Muscle of leg (tissue), 9 donors: ENCODE results near the gene G6PC2. TPM values are rescaled to one million over a fixed set of nuclear protein-coding genes. Genes with fewer than 3 reads are reported as not detected.

ENCODE experiments used
- polyA plus RNA-seq, 8 donors: library from polyadenylated mRNA; unstranded; fragments of 120-200 nt; gene quantifications; one replicate each; pipeline versions ENCODE4 v1.2.1 to v1.2.3, GENCODE V29; 2013; ENCODE audit warnings: inconsistent platforms in 1 of 8, low replicate concordance in 1 of 8; ENCODE audit not compliant: insufficient read length in 8 of 8, insufficient read depth in 1 of 8
- total RNA-seq: library from RNA; stranded (reverse); fragments of 120-200 nt; gene quantifications from one replicate; pipeline ENCODE4 v1.2.4, GENCODE V29; 2013

Gene G6PC2
- total and polyA plus RNA-seq, 9 donors: 0.04 TPM; not detected in 8

Other genes with a start within 250 kb of the G6PC2 start
- gene NOSTRIN, start 98.7 kb upstream of the G6PC2 start, total RNA-seq: 9.2 TPM
- 10 to 100 TPM in 5 of 8 donors, 1 to 10 TPM in 3; 7.7 to 15.1 (median 10.4) TPM for gene NOSTRIN, start 98.7 kb upstream of the G6PC2 start, polyA plus RNA-seq
- gene SPC25, start 10.9 kb upstream of the G6PC2 start, total RNA-seq: 5.3 TPM
- 10 to 100 TPM in 5 of 8 donors, 1 to 10 TPM in 3; 9.0 to 13.0 (median 10.8) TPM for gene SPC25, start 10.9 kb upstream of the G6PC2 start, polyA plus RNA-seq
- 0.04 TPM for gene ABCB11, start 130.0 kb downstream of the G6PC2 start, total RNA-seq
- gene ABCB11, start 130.0 kb downstream of the G6PC2 start, polyA plus RNA-seq: under 1 TPM in 5 of 8 donors, not detected in 3; 0.11 to 0.27 (median 0.13) TPM
- gene DHRS9, start 168.3 kb downstream of the G6PC2 start, total RNA-seq: 0.31 TPM
- gene DHRS9, start 168.3 kb downstream of the G6PC2 start, polyA plus RNA-seq: under 1 TPM; 0.19 to 0.72 (median 0.35) TPM